Adipocyte (in vitro differentiated cells): ENCODE data around the gene XRN2.

Source experiments
- DNase-seq: peaks from one replicate; pipeline ENCODE4 v3.0.0-alpha.2; 2015; ENCODE audit warnings: low read depth
- H3K27me3 ChIP-seq: replicated peaks from 2 replicates; pipeline ENCODE4 v1.7.0; 2013; ENCODE audit warnings: mild to moderate bottlenecking, low read length, moderate library complexity; ENCODE audit not compliant: control insufficient read depth, insufficient read depth
- H3K36me3 ChIP-seq: 2 replicates; pipeline ENCODE4 v1.7.0; 2013; ENCODE audit warnings: low read length, mild to moderate bottlenecking, moderate library complexity; ENCODE audit not compliant: control insufficient read depth, insufficient read depth, severe bottlenecking
- H3K4me1 ChIP-seq: 2 replicates; pipeline ENCODE4 v1.7.0; 2013; ENCODE audit warnings: mild to moderate bottlenecking, low read length, moderate library complexity; ENCODE audit not compliant: control insufficient read depth, insufficient read depth
- H3K4me3 ChIP-seq: 2 replicates; pipeline ENCODE4 v1.7.0; 2013; ENCODE audit warnings: mild to moderate bottlenecking, low read length, moderate library complexity
- H3K9ac ChIP-seq: 2 replicates; pipeline ENCODE4 v1.7.0; 2013; ENCODE audit warnings: mild to moderate bottlenecking, low read length, moderate library complexity
- H3K9me3 ChIP-seq: 2 replicates; pipeline ENCODE4 v1.7.0; 2013; ENCODE audit warnings: mild to moderate bottlenecking, low read length, moderate library complexity; ENCODE audit not compliant: control insufficient read depth

Gene XRN2

GRCh38 chr20:21272679-21273078 lies 30.5 kb upstream of the XRN2 start:
- no peaks in the 10 kb centered on the region for H3K27me3 ChIP-seq
- H3K36me3 ChIP-seq = no peaks in the 10 kb centered on the region
- no peak for DNase-seq
- no peak overlapping the region for H3K9ac ChIP-seq
- no peak overlapping the region for H3K4me3 ChIP-seq
- H3K9me3 ChIP-seq = no peaks in the 10 kb centered on the region
- no peaks in the 10 kb centered on the region for H3K4me1 ChIP-seq

- Histone ChIP-seq H3K36me3 (no peaks in the 10 kb centered on the region), H3K4me1 (no peaks in the 10 kb centered on the region), H3K9ac (no peak overlapping the region), H3K4me3 (no peak overlapping the region), H3K9me3 (no peaks in the 10 kb centered on the region), H3K27me3 (peaks cover 3% of the 10 kb centered on the region)
- no peak for DNase-seq
Measured at GRCh38 chr20:21273755-21274386, 29.3 kb upstream of the XRN2 start.

GRCh38 chr20:21278829-21279228 lies 24.3 kb upstream of the XRN2 start:
- peaks cover 6% of the 10 kb centered on the region for H3K27me3 ChIP-seq
- no peak overlapping the region for H3K4me3 ChIP-seq
- no peak overlapping the region for H3K9ac ChIP-seq
- H3K4me1 ChIP-seq = no peaks in the 10 kb centered on the region
- H3K36me3 ChIP-seq = no peaks in the 10 kb centered on the region
- DNase-seq = no peak
- H3K9me3 ChIP-seq = no peaks in the 10 kb centered on the region

GRCh38 chr20:21279706-21280521 lies 23.2 kb upstream of the XRN2 start:
- no peak overlapping the region for H3K9ac ChIP-seq
- peaks cover 6% of the 10 kb centered on the region for H3K27me3 ChIP-seq
- H3K4me3 ChIP-seq = no peak overlapping the region
- H3K9me3 ChIP-seq = no peaks in the 10 kb centered on the region
- no peaks in the 10 kb centered on the region for H3K4me1 ChIP-seq
- no peak for DNase-seq
- no peaks in the 10 kb centered on the region for H3K36me3 ChIP-seq

- H3K4me1 ChIP-seq = no peaks in the 10 kb centered on the region
- H3K36me3 ChIP-seq = no peaks in the 10 kb centered on the region
- DNase-seq = no peak
- peaks cover 6% of the 10 kb centered on the region for H3K27me3 ChIP-seq
- H3K9ac ChIP-seq = no peak overlapping the region
- no peaks in the 10 kb centered on the region for H3K9me3 ChIP-seq
- H3K4me3 ChIP-seq = no peak overlapping the region
Measured at GRCh38 chr20:21280522-21281016, 22.6 kb upstream of the XRN2 start.

- Histone ChIP-seq H3K36me3 (no peaks in the 10 kb centered on the region), H3K4me1 (no peaks in the 10 kb centered on the region), H3K9me3 (no peaks in the 10 kb centered on the region), H3K9ac (no peak overlapping the region), H3K27me3 (no peaks in the 10 kb centered on the region), H3K4me3 (no peak overlapping the region)
- no peak for DNase-seq
Measured at GRCh38 chr20:21286775-21287174, 16.4 kb upstream of the XRN2 start.

GRCh38 chr20:21288587-21289370 lies 14.4 kb upstream of the XRN2 start:
- Histone ChIP-seq H3K4me1 (no peaks in the 10 kb centered on the region), H3K27me3 (no peaks in the 10 kb centered on the region), H3K9me3 (no peaks in the 10 kb centered on the region), H3K9ac (no peak overlapping the region), H3K4me3 (no peak overlapping the region), H3K36me3 (no peaks in the 10 kb centered on the region)
- no peak for DNase-seq

GRCh38 chr20:21289651-21290050 lies 13.5 kb upstream of the XRN2 start:
- DNase-seq = no peak
- H3K4me3 ChIP-seq = no peak overlapping the region
- H3K27me3 ChIP-seq = no peaks in the 10 kb centered on the region
- no peaks in the 10 kb centered on the region for H3K4me1 ChIP-seq
- H3K36me3 ChIP-seq = no peaks in the 10 kb centered on the region
- H3K9me3 ChIP-seq = no peaks in the 10 kb centered on the region
- no peak overlapping the region for H3K9ac ChIP-seq

- DNase-seq = no peak
- no peaks in the 10 kb centered on the region for H3K4me1 ChIP-seq
- H3K9ac ChIP-seq = no peak overlapping the region
- no peaks in the 10 kb centered on the region for H3K9me3 ChIP-seq
- no peak overlapping the region for H3K4me3 ChIP-seq
- H3K27me3 ChIP-seq = no peaks in the 10 kb centered on the region
- no peaks in the 10 kb centered on the region for H3K36me3 ChIP-seq
Measured at GRCh38 chr20:21291026-21291425, 12.1 kb upstream of the XRN2 start.

- no peak for DNase-seq
- no peak overlapping the region for H3K4me3 ChIP-seq
- H3K9me3 ChIP-seq = no peaks in the 10 kb centered on the region
- no peak overlapping the region for H3K9ac ChIP-seq
- H3K27me3 ChIP-seq = no peaks in the 10 kb centered on the region
- no peaks in the 10 kb centered on the region for H3K36me3 ChIP-seq
- no peaks in the 10 kb centered on the region for H3K4me1 ChIP-seq
Measured at GRCh38 chr20:21294755-21295154, 8.4 kb upstream of the XRN2 start.
